Dendritic cell treated with granulocyte-macrophage colony-stimulating factor and Interleukin-4, amounts not matched to agents 40 ng/mL and 50 ng/mL, for 4 days (primary cell): ENCODE measurements around the gene PTPRN2.
"Not testable (repeated sequence)": the region's sequence is repeated elsewhere in the genome, so short reads cannot be mapped to it uniquely, and the experiment has no call there.

Experiments
- H3K27ac Mint-ChIP-seq: one replicate; pipeline ENCODE4 v1.8.0; 2022; ENCODE audit warnings: mild to moderate bottlenecking, mixed read lengths
- H3K27me3 Mint-ChIP-seq: one replicate; pipeline ENCODE4 v1.8.0; 2022; ENCODE audit warnings: mild to moderate bottlenecking, mixed read lengths
- H3K36me3 Mint-ChIP-seq: one replicate; pipeline ENCODE4 v1.8.0; 2022; ENCODE audit warnings: low read depth, mixed read lengths
- H3K4me1 Mint-ChIP-seq: one replicate; pipeline ENCODE4 v1.8.0; 2022; ENCODE audit warnings: low read depth, mixed read lengths
- H3K4me3 Mint-ChIP-seq: one replicate; pipeline ENCODE4 v1.8.0; 2022; ENCODE audit warnings: mild to moderate bottlenecking, moderate library complexity, mixed read lengths
- H3K9me3 Mint-ChIP-seq: one replicate; pipeline ENCODE4 v1.8.0; 2022; ENCODE audit warnings: mixed read lengths
- intact Hi-C: fragments of 100-400 bp; cut with micrococcal nuclease; formaldehyde crosslinking; loops from one replicate; pipeline ENCODE4 v1.15.0; 2022

PTPRN2 gene

DNA sequence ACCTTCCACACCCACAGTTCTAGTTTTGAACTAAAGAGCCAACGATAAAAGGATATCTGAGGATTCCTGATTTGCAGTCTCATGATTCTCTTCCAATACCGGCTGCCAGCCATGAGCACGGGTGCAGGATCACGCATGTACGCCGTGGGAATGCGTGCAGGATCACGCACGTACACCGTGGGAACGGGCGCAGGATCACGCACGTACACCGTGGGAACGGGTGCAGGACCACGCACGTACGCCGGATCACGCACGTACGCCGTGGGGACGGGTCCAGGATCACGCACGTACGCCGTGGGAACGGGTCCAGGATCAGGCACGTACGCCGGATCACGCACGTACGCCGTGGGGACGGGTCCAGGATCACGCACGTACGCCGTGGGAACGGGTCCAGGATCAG lies 677.6 kb downstream of the PTPRN2 start:
- intact Hi-C loops, H3K4me1 Mint-ChIP-seq, H3K36me3 Mint-ChIP-seq, H3K9me3 Mint-ChIP-seq, H3K27ac Mint-ChIP-seq, H3K4me3 Mint-ChIP-seq, H3K27me3 Mint-ChIP-seq: not testable (repeated sequence)

DNA sequence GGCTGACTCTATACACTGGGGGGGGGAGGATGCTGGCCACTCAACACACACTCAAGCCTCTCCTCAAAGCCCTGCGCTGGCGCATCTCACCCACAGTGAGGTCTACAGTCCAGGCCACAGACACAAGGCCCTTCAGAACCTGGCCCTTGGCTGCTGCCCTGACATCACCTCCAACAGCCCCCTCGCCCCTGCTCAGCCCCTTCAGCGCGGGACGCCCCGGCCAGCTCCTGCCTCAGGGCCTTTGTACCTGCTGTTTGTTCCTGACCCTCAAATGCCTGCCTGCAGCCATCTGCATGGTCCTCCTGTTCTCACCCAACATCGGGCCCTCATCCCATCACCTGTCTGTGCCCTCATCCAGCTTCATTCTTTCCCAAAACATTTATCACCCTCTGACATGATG lies 678.3 kb downstream of the PTPRN2 start:
- Mint-ChIP-seq H3K27ac (no peak overlapping the region), H3K36me3 (no peaks in the 10 kb centered on the region), H3K4me1 (no peaks in the 10 kb centered on the region), H3K4me3 (no peak overlapping the region), H3K9me3 (peaks cover 1% of the 10 kb centered on the region), H3K27me3 (peaks cover 4% of the 10 kb centered on the region)
- intact Hi-C loops: no loop called here

DNA sequence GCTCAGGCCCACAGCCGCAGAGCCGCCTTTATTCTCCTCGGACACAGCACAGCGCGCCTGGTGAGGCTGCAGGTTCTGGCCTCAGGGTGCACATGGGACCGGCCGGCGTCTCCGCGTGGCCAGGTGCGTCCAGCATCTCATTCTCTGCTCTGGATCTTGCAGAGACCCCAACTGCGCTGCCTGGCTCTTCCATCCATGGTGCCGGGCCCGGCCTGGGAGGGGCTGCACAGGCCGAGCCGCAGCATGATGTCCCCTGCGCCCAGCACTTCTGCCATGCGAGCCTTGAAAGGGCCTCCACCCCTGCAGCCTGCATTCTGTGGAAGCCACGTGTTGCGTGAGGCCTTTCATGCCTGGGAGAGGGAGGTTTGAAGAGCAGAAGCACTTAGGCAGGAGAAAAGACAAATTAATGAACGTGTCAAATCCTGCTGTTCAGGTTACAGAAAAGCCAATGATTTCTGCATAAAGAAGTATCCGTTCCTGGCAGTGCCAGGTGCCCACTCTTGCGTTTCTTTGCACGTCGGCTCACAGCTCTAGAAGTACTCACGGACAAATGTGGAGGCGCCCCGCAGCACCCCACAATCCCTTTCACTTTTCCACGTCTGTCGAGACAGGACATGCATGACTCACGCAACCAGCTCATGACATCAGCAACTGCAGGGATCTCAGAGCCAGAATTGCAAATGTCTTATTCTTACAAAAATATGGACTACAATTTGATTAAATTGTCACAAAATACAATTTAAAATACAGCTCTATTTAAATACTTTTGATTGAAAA lies 679.4 kb downstream of the PTPRN2 start:
- H3K4me1 Mint-ChIP-seq: no peaks in the 10 kb centered on the region

DNA sequence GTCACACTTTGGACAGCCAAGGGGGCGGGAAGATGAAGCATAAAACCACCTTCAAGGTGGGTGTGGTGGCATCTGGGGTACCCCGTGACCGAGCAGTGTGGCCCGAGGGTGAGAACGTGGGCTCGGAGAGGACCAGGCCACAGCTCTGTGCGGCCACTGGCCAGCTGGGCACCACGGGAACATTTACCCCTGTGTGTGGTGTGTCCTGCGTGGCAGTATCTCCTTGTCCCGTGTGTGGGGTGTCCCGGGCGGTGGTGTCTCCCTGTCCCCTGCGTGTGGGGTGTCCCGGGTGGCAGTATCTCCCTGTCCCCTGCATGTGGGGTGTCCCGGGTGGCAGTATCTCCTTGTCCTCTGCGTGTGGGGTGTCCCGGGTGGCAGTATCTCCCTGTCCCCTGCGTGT lies 680.5 kb downstream of the PTPRN2 start:
- no peak overlapping the region for H3K27ac Mint-ChIP-seq
- H3K36me3 Mint-ChIP-seq: no peaks in the 10 kb centered on the region
- intact Hi-C loops: no loop called here
- no peaks in the 10 kb centered on the region for H3K4me1 Mint-ChIP-seq
- H3K27me3 Mint-ChIP-seq: peaks cover 4% of the 10 kb centered on the region
- no peaks in the 10 kb centered on the region for H3K9me3 Mint-ChIP-seq
- no peak overlapping the region for H3K4me3 Mint-ChIP-seq

More for the DNA sequence above, 679.4 kb downstream of the PTPRN2 start:
- intact Hi-C loops: no loop called here
- Mint-ChIP-seq H3K9me3 (no peaks in the 10 kb centered on the region), H3K4me3 (no peak overlapping the region), H3K36me3 (no peaks in the 10 kb centered on the region), H3K27me3 (peaks cover 4% of the 10 kb centered on the region), H3K27ac (no peak overlapping the region)

DNA sequence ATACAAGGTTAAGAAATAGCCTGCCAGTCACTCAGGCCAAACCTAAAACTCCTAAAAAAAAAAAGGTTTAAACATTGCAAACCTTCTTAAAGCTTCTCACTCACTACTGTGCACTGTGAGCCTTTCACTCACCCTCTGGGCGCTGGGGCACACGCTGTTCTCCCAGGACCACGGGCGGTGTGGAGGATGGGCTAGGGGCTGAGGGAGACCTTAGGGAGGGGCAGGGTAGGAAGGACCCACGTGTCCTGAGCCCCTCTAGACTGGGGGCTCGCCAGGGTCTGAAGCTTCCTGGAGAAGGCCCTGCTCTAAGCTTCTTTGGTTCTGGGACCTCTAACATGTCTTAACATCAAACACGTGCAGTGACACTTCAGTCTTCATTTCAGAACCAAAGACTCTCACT lies 681.0 kb downstream of the PTPRN2 start:
- Mint-ChIP-seq H3K4me3 (no peak overlapping the region), H3K9me3 (no peaks in the 10 kb centered on the region), H3K27ac (no peak overlapping the region), H3K4me1 (no peaks in the 10 kb centered on the region), H3K27me3 (peaks cover 4% of the 10 kb centered on the region), H3K36me3 (no peaks in the 10 kb centered on the region)
- intact Hi-C loops: no loop called here

DNA sequence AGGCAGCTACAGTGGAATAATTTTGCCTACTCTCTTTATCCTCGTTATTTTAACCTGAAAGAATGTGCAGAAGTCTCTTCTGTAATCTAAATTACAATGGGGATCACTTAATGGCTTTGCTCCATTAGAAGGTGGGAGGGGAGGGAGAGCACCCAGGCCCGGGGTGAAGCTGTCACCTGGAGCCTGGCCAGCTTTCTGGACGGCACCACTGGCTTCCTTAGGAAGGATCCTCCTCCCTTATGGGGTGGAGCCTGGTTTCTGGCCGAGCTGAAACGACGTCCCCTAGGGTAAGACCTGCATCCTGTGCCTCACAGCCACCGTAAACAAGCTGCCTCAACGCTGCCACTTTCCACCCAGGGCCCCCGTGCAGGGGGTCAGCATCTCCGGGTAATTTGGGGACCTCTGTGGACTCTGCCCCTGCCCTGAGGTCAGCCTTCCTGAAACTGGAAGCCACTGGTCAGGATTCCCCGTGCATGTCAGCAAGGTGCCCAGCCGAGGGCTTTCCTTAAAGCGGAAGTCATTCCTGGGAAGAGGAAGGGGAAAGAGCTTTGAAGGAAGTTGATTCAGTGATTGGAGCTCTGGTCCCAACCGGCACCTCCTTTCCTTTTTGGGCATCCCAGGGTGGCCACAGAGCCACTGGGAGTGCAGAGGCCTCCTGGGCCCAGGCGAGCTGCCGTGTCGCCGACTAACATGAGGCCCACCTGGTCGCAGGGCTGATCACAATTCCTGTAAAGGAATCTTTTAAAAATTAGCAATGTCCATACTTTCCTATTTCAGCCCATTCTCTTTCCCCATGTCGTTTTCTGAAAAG lies 681.8 kb downstream of the PTPRN2 start:
- H3K27me3 Mint-ChIP-seq: peaks cover 4% of the 10 kb centered on the region
- intact Hi-C loops: no loop called here
- H3K9me3 Mint-ChIP-seq: no peaks in the 10 kb centered on the region
- H3K4me3 Mint-ChIP-seq: no peak overlapping the region
- H3K4me1 Mint-ChIP-seq: no peaks in the 10 kb centered on the region
- no peak overlapping the region for H3K27ac Mint-ChIP-seq
- no peaks in the 10 kb centered on the region for H3K36me3 Mint-ChIP-seq

DNA sequence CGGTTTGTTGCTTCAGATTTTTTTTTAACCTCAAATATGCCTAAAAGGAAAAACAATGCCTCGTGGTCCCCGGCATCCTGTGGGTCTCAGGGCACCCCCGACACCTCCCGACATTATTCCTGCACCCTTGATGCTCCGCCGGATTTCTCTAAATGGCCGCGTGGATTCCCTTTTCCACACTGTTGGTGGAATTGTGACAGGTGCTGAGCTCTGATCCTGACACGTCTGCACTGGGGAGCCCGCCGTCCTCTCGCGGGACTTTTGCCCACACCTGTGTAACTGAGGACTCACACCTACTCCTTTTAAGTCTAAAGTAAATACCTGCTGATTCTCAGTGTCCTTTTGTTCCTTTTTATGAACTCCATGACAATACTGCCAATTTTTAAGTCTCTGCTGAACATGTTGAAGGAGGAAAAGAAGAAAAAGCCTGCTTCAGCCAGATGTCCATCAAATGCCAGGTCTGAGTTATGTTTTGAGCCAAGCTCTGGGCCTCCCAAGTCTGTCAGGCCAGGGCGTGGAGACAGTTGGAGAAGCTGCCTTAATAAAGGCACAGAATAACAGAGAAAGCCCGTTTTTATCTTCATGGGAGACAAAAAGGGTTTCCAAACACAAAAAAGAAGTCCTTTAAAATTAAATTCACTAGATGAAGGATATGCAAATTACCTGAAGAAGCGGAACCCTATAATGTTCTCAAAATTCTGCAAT lies 682.6 kb downstream of the PTPRN2 start:
- Mint-ChIP-seq H3K4me1 (no peaks in the 10 kb centered on the region), H3K36me3 (no peaks in the 10 kb centered on the region), H3K4me3 (no peak overlapping the region), H3K27ac (no peak overlapping the region), H3K27me3 (peaks cover 4% of the 10 kb centered on the region), H3K9me3 (no peaks in the 10 kb centered on the region)
- intact Hi-C loops: no loop called here

DNA sequence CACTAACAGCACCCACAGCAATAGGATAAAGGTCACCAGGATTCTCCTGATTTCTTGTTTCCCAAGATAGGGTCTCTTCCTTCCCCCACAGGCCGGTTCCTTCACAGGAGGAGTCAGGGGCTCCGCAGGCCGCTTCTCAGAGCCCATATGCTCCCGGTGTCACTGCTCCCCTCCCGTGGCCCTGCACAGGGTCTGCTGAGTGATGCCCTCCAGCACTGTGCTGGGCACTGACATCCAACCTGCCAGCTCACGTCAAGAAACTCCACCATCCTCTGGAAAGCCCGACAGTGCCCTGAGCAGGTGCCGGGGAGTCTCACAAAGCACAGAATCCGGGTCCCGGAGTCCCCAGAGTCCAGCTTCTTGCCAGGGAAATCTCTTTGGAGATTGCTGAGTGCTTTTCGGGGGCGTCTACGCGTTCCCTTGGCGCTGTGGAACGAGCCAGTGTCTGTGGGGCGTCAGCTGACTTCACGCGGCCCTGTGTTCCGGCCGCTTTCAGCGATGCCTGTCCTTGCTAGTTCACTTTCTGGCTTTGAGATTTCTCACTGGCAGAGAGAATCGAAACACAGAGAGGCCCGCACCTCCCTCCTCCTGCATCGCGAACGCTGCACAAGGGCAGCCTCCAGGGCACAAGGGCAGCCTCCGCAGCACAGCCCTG lies 683.3 kb downstream of the PTPRN2 start:
- intact Hi-C loops: no loop called here
- Mint-ChIP-seq H3K4me3 (no peak overlapping the region), H3K36me3 (no peaks in the 10 kb centered on the region), H3K27ac (no peak overlapping the region), H3K4me1 (no peaks in the 10 kb centered on the region), H3K9me3 (no peaks in the 10 kb centered on the region), H3K27me3 (peaks cover 4% of the 10 kb centered on the region)

DNA sequence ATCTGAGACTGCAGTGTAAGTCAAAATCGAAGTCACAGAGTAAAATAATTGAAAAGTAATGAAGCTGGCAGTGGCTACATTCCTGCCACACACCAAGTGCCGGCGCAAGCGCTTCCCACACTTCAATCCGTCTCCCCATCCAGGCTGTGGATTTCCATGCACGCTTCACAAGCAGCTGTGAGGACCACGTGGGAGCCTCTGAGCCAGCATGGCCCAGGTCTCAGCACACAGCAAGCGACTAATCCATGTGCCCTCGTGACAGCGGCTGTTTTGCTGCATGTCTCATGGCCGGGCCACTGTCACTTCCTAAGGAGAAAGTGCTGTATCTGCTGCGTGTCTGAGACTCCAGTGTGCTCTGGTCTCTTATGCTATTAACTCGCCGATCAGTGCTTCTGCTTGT lies 683.9 kb downstream of the PTPRN2 start:
- Mint-ChIP-seq H3K36me3 (no peaks in the 10 kb centered on the region), H3K4me3 (no peak overlapping the region), H3K27ac (no peak overlapping the region), H3K4me1 (no peaks in the 10 kb centered on the region), H3K27me3 (peaks cover 4% of the 10 kb centered on the region), H3K9me3 (no peaks in the 10 kb centered on the region)
- intact Hi-C loops: no loop called here

DNA sequence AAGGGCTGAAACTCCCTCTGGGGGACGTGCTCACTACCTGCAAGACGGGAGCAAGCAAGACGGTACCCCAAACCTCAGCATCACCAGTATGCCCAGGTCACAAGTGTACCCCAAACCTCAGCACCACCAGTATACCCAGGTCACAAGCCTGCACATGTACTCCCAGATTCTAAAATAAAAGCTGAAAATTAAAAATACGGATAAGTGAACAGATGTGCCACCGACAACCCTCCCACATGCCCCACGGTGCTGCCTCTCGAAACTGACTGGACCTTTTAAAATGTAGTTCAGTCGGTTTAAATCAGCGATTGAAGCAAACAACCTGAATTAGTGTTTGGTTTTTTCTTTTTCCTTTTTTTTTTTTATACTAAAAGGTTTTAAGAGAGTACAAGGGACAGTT lies 684.3 kb downstream of the PTPRN2 start:
- Mint-ChIP-seq H3K27ac (no peak overlapping the region), H3K4me1 (no peaks in the 10 kb centered on the region), H3K9me3 (no peaks in the 10 kb centered on the region), H3K27me3 (peaks cover 4% of the 10 kb centered on the region), H3K4me3 (no peak overlapping the region), H3K36me3 (no peaks in the 10 kb centered on the region)
- intact Hi-C loops: no loop called here

DNA sequence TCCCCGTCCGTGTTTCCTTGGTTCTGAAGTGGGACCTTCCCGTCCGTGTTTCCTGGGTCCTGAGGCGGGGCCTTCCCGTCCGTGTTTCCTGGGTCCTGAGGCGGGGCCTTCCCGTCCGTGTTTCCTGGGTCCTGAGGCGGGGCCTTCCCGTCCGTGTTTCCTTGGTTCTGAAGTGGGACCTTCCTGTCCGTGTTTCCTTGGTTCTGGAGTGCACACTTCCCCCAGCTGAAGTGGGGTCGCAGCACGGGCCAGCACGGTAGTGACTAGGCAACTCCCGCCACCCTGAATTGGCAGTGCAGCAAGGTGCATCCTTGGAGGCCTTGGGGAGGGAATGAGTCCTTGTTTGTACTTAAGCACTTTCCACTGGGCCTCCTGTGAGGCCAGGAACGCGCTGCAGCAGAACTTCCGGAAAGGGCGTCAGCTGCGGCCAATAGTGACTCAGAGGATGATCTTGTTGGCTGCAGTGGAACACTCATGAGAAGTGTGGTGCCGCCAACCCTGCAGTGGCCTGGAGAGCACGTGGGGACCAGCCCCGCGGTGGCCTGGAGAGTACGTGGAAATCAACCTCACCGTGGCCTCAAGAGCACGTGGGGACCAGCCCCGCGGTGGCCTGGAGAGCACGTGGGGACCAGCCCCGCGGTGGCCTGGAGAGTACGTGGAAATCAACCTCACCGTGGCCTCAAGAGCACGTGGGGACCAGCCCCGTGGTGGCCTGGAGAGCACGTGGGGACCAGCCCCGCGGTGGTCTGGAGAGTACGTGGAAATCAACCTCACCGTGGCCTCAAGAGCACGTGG lies 685.6 kb downstream of the PTPRN2 start:
- H3K4me3 Mint-ChIP-seq, H3K36me3 Mint-ChIP-seq, intact Hi-C loops, H3K4me1 Mint-ChIP-seq, H3K9me3 Mint-ChIP-seq, H3K27me3 Mint-ChIP-seq, H3K27ac Mint-ChIP-seq: not testable (repeated sequence)

DNA sequence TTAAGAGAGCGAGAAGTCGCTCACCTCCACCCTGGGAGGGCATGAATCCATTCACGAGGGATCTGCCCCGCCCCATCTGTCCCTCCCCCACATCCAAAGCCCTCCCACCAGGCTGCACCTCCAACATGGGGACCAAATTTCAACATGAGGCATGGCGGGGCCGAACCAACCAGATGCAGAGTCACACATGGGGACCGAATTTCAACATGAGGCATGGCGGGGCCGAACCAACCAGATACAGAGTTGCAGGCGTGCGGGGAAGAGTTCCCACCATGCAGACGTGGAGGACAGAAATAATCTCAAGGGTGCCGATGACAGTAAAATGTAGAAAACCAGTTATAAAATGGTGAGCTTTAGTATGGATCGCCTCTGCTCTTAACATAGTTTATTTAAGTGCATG lies 686.5 kb downstream of the PTPRN2 start:
- Mint-ChIP-seq H3K4me1 (no peaks in the 10 kb centered on the region), H3K27ac (no peak overlapping the region), H3K36me3 (no peaks in the 10 kb centered on the region), H3K4me3 (no peak overlapping the region), H3K27me3 (peaks cover 4% of the 10 kb centered on the region), H3K9me3 (no peaks in the 10 kb centered on the region)
- intact Hi-C loops: no loop called here

DNA sequence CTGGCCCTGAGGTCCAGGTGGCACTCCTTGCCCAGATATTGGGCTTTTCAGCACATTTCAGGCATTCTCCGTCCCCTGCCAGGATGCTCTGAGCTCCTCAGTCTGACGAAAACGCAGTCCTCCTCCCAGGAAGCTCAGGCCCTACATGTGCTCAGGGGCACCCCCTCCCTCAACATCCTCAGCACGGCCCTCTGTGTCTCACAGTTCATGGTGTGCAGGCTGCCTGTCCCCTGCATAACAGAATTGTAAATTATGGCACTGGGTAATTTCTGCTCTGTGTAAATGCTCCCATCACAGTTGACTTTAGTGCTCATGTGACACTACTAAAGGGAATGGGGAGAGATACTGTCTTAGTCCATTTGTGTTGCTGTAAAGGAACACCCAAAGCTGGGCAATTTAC lies 687.1 kb downstream of the PTPRN2 start:
- no peaks in the 10 kb centered on the region for H3K4me1 Mint-ChIP-seq
- H3K27me3 Mint-ChIP-seq: peaks cover 2% of the 10 kb centered on the region
- H3K36me3 Mint-ChIP-seq: no peaks in the 10 kb centered on the region
- H3K27ac Mint-ChIP-seq: no peak overlapping the region
- no peak overlapping the region for H3K4me3 Mint-ChIP-seq
- H3K9me3 Mint-ChIP-seq: no peaks in the 10 kb centered on the region
- intact Hi-C loops: no loop called here
